Measurements from ENCODE around the gene BMI1. TPM values are rescaled to one million over a fixed set of nuclear protein-coding genes. Genes with fewer than 3 reads are reported as not detected.

Gene BMI1
- total RNA-seq, 1 donor from 2014 or later, result 13.0 TPM

DNA sequence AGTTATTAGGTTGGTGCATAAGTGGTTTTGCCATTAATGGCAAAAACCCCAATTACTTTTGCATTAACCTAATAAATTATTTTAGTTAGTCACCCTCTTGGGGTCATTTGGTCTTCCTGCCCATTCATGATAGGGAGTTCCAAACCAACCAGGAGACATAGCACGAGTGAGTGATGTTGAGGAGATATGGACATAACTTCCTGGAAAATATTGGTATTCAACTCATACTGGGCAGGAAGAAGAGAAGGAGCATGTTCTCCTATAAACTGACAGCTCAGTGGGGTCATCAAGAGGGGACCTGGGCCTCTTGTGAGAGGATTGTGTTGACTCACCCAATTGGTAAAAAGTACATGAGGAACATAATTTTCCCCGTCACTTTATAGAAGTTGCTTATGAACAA is 48.1 kb downstream of the BMI1 start:
- no peak for ATAC-seq

DNA sequence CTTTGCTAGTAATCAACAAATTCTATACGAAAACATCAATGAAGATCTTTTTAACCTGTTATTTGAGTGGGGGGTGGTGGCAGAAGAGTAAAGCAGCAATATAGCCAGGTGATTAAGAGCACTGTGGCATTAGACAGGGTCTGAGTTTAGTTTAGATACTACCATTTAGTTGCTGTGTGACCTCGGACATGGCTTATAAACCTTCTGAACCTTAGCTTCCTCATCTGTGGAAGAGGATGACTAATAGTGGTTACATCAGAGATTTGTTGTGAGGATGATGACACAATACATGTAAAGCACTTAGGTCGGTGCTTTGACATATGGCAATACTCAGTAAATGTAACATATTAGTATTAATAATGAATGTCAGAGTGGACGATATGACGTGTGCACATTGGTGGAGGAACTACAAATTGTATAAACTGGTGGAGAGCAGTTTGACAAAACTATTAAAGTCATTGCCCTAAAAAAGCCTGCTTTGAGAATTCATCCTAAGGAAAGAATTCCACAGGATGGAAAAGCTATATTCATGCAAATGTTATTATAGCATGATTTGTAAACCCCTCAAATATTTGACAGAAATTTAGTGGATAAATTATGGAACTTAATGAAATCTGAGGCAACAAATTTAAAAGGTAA is 48.7 kb downstream of the BMI1 start:
- ATAC-seq, result peak; percentile 68

DNA sequence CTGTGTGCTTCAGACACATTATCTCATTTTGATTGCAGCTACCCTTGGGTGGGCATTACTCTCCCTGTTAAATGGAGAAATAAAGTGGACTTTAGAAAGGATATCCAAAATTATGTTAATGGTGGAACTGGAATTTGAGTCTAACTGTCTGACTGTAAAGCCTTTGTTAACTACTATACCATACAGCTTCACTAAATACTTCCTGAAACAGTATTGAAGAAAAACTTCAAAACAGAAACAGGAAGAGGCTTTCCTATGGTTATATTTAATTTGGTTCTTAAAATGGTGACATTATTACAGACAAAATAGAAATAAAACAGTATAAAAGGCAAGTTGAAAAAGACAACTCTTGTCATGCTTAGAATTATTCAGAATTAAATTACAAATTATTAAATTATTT is 49.4 kb downstream of the BMI1 start:
- ATAC-seq, result no peak

DNA sequence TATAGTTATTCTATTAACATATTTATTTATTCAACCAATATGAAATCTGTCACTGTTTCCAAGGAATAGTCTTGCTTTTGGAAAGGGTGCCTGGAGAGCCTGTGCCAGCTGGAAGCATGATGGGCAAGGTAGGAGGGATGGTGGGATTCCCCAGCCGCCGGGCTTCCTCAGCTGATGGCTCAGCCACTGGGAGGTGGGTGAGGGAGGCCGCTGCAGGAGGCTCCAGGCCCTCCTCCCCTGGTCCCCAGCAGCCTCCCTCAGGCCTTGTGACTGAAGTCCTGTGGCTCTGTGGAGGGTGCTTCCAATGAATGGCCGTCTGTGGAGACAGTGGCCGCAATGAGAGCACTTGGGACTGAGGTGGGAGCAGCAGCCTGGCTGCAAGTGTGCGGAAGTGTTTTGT is 51.4 kb downstream of the BMI1 start:
- ATAC-seq, result no peak

DNA sequence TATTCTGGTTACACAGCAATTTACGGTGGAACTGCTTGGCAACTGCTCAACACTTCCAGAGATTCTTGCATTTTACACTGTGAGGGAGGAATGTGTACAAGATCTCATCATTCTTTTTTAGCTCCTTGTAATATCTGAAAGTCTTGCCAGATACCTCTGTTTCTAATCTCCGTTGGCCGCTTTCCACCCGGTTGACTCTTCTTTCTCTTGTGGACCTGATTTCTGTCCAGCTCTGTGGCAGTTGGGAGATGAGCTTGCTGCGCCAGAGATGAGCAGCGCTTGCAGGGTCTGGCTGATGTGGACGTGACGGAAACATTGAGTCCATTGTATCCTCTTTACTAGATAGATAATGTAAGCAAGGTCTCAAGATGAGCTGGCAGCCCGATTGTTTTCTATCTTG is 52.0 kb downstream of the BMI1 start:
- no peak for ATAC-seq

DNA sequence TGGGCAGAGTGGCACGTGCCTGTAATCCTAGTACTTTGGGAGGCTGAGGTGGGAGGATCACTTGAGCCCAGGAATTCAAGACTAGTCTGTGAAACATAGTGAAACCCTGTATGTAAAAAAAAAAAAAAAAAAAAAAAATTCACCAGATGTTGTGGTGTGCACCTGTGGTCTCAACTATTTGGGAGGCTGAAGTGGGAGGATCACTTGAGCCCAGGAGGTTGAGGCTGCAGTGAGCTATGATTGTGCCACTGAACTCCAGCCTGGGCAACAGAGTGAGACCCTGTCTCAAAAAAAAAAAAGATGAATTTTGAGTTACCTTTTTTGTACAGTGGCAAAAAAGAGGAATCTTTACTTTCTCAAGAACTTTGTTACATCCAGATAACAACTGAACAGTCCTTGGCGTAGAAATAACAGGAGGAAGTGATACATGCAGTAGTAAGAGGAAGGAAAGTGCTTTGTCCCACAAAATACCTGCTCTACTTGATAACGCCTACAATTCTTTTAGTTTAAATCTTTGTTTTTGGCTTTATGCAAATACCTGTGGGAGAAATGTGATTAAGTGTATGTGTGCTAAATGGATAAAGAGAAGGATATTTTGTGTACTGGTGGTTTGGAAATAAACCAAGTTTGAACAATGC is 53.7 kb downstream of the BMI1 start:
- ATAC-seq, result no peak

DNA sequence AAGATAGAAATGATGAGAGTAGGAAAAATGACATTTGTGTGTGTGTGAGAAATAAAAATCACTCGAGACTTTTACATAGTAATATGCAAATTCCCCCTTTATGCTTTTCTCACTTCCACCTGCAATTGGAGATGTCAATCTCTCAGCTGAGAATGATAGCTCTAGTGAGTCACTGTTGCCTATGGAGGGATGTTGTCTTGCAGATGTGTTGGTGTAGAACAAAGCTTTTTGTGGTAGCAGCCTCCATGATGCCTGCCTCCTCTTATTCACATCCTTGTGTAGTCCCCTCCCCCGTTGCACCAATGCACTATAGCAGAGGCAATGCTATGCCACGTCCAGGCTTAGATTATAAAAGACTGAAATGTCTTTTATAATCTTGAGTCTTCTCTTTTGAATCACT is 58.2 kb downstream of the BMI1 start:
- ATAC-seq, result no peak

Other genes starting within 250 kb of the BMI1 start
- not detected for gene EBLN1, start 103.1 kb upstream of the BMI1 start, total RNA-seq
- 36.5 TPM for gene COMMD3, start 4.7 kb upstream of the BMI1 start, total RNA-seq
- gene SPAG6, start 24.4 kb downstream of the BMI1 start, total RNA-seq, result not detected